ENCODE data around the gene C12orf57.

C12orf57 gene

GRCh38 chr12:6927379-6928021, 16.3 kb upstream of the C12orf57 start, which contains the start of gene ATN1:
Gene ATN1, plus strand, starts transcription at chr12:6927959. Its CDS starts 6,043 bp downstream, at chr12:6934002.
- TF ChIP-seq, protein P1, sequence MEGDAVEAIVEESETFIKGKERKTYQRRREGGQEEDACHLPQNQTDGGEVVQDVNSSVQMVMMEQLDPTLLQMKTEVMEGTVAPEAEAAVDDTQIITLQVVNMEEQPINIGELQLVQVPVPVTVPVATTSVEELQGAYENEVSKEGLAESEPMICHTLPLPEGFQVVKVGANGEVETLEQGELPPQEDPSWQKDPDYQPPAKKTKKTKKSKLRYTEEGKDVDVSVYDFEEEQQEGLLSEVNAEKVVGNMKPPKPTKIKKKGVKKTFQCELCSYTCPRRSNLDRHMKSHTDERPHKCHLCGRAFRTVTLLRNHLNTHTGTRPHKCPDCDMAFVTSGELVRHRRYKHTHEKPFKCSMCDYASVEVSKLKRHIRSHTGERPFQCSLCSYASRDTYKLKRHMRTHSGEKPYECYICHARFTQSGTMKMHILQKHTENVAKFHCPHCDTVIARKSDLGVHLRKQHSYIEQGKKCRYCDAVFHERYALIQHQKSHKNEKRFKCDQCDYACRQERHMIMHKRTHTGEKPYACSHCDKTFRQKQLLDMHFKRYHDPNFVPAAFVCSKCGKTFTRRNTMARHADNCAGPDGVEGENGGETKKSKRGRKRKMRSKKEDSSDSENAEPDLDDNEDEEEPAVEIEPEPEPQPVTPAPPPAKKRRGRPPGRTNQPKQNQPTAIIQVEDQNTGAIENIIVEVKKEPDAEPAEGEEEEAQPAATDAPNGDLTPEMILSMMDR (IDR thresholded peaks at IDR 0.05), result no peak
- Histone ChIP-seq H3K27ac (peak within 1 kb of the TSS; percentile 98 to 100), H3K4me3 (peak within 1 kb of the TSS; percentile 96)
- peak; percentile 92 for DNase-seq (ENCODE audit: low spot score)

- TF ChIP-seq, protein P1 (IDR thresholded peaks at IDR 0.05), result no peak
- H3K4me3 ChIP-seq, result peak overlapping the region; percentile 96
- peak overlapping the region; percentile 98 to 100 for H3K27ac ChIP-seq
- peak; percentile 80 for DNase-seq (ENCODE audit: low spot score)
These were observed 15.7 kb upstream of the C12orf57 start for GRCh38 chr12:6928022-6928702.

DNA sequence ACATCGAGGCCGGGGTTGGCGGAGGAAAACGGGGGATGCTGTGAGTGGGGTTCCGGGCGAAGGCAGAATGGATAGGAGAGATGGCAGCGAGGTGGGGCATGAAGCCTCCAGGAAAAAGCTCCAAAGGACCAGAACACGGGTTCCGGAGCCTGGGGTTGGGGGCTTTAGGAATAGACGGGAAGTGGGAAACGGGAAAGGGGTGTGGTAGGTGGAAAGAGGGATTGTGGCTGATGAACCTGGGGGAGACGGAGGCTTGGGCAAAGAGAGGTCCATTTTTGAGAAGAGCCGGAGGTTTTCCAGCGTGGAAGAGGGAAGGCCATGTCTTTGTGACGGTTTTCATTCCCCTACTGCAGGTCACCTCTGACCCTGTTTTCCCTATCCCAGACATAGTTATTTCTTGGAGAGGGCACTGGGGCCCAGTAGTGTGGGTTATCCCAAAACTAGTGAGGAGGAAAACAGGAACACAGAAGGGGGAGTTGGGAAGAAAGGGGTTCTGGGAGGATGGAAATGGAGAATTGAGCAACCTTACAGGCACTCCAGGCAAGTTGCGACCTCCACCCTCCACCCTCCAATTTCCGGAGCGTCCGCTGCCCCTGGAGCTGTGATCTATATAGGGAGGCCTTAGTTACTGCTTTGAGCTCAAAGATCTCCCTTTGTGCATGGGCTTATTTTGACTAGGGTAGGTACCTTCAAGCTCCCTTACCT, 15.0 kb upstream of the C12orf57 start:
- DNase-seq (ENCODE audit: low spot score), result no peak

DNA sequence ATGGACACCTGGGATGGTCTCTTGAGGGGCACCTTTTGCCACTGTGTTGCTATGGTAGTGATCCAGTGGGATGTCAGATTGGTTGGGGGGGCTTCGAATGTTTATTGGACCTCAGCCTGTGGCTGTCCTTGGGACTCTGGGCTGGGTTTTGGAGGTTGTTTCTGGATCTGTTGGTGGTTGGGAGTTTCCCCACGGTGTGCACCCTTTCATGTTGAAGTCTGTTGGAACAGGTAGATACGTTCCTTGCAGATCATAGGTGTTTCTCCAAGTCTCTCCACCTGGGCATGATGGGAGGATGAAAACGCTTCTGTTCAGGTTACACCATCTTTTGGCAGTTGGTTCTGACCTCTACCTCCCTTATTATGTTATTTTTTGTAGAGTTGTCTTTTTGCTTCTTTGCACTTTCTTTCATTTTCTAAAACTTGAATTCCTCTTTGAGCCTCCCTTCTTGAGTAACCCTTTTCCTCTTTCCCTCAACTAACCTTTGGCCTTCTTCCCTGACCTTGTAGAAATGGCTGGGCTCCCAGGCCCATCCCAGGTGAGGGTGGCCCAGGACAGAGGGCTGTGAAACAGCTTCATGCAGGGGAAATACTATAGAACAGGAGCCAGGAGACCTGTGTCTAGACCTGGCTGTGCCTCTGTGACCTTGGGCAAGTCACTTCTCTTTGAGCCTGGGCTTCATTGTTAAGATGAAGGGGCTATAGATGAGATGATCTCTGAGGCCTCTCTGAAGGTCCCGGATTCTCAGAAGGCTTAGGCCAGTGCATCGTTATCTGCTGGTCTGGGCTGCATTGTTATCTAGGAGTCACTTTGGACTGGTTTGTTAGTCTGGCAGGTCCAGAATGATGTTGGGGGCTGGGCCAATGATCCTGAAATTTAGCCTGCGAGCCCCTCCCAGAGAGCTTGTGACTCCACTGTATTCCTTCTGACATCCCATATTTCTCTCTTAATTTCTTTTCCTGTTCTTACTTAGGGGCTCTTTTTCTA, 14.1 kb upstream of the C12orf57 start:
- Histone ChIP-seq H3K4me3 (peak overlapping the region; percentile 96), H3K27ac (peak overlapping the region; percentile 98 to 100)
- TF ChIP-seq, protein P1 (IDR thresholded peaks at IDR 0.05), result no peak
- DNase-seq (ENCODE audit: low spot score), result no peak

More for the DNA sequence above, 15.0 kb upstream of the C12orf57 start:
- TF ChIP-seq, protein P1 (IDR thresholded peaks at IDR 0.05), result no peak
- Histone ChIP-seq H3K27ac (peak overlapping the region; percentile 98 to 100), H3K4me3 (peak overlapping the region; percentile 96)

- Histone ChIP-seq H3K4me3 (no peak overlapping the region), H3K27ac (no peak overlapping the region)
- DNase-seq (ENCODE audit: low spot score), result no peak
- TF ChIP-seq, protein P1 (IDR thresholded peaks at IDR 0.05), result no peak
These were observed 11.1 kb upstream of the C12orf57 start for GRCh38 chr12:6932766-6933165.

DNA sequence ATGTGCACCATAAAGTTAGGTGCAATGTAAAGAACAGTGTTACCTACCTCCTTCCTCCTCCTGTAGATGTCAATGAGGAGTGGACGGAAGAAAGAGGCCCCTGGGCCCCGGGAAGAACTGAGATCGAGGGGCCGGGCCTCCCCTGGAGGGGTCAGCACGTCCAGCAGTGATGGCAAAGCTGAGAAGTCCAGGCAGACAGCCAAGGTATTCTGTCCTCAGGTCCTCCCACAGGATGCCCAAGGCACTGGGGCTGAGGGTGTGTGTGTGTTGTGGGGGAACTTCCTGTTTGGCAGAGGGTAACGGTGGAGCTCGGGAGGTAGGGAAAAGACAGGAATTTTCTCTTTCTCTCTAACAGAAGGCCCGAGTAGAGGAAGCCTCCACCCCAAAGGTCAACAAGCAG, 9.7 kb upstream of the C12orf57 start:
- TF ChIP-seq, protein P1 (IDR thresholded peaks at IDR 0.05), result no peak
- Histone ChIP-seq H3K27ac (peak overlapping the region; percentile 56 to 57), H3K4me3 (no peak overlapping the region)
- DNase-seq (ENCODE audit: low spot score), result no peak

Measured in coronary artery (tissue), 2 donors.